WERI-Rb-1 (cell line): ENCODE data around the gene APH1B.
"Not testable (repeated sequence)": the region's sequence is repeated elsewhere in the genome, so short reads cannot be mapped to it uniquely, and the experiment has no call there.

Experiments used
- DNase-seq: peaks from one replicate; pipeline ENCODE4 v3.0.0-alpha.2; 2020
- H3K27ac ChIP-seq: fragments of 250-450 bp; sonication (Bioruptor Pico); 2 replicates; pipeline ENCODE4 v1.5.1; 2020; ENCODE audit warnings: mild to moderate bottlenecking, moderate library complexity
- H3K27me3 ChIP-seq: fragments of 250-450 bp; sonication (Bioruptor Pico); 2 replicates; pipeline ENCODE4 v1.5.1; 2021; ENCODE audit warnings: mild to moderate bottlenecking, low read depth, moderate library complexity; ENCODE audit not compliant: insufficient read depth, severe bottlenecking
- H3K36me3 ChIP-seq: fragments of 250-450 bp; sonication (Bioruptor Pico); 2 replicates; pipeline ENCODE4 v1.5.1; 2020; ENCODE audit warnings: mild to moderate bottlenecking, moderate library complexity
- H3K4me3 ChIP-seq: 2 replicates; pipeline ENCODE4 v1.5.1; 2011; ENCODE audit warnings: low read depth, mild to moderate bottlenecking, control low read depth, low read length
- H3K9me3 ChIP-seq: fragments of 250-450 bp; sonication (Bioruptor Pico); 2 replicates; pipeline ENCODE4 v1.5.1; 2021; ENCODE audit warnings: mild to moderate bottlenecking, moderate library complexity; ENCODE audit not compliant: severe bottlenecking
- TF ChIP-seq, protein P1 (sequence below): IDR thresholded peaks from 2 replicates; pipeline ENCODE4 v1.5.1; 2011; ENCODE audit warnings: low read depth, mild to moderate bottlenecking, control low read depth, inconsistent platforms, low read length

APH1B gene

DNA sequence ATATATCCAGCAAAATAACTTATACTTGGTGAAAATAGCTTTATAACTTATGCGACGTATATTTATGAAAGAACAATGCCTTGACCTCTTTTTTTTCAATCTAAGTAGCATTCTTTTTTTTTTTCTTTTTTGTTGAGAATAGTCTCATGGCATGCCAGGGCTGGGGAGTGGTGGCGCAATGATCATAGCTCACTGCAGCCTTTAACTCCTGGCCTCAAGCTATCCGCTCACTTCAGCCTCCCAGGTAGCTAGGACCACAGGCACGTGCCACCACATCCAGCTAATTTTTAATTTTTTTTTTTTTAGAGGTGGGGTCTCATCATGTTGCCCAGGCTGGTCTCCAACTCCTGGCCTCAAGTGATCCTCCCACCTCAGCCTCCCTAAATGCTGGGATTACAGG, 44.5 kb upstream of the APH1B start:
- Histone ChIP-seq H3K27ac (no peak overlapping the region), H3K27me3 (no peaks in the 10 kb centered on the region), H3K36me3 (no peaks in the 10 kb centered on the region), H3K9me3 (no peaks in the 10 kb centered on the region), H3K4me3 (no peak overlapping the region)
- TF ChIP-seq, protein P1, sequence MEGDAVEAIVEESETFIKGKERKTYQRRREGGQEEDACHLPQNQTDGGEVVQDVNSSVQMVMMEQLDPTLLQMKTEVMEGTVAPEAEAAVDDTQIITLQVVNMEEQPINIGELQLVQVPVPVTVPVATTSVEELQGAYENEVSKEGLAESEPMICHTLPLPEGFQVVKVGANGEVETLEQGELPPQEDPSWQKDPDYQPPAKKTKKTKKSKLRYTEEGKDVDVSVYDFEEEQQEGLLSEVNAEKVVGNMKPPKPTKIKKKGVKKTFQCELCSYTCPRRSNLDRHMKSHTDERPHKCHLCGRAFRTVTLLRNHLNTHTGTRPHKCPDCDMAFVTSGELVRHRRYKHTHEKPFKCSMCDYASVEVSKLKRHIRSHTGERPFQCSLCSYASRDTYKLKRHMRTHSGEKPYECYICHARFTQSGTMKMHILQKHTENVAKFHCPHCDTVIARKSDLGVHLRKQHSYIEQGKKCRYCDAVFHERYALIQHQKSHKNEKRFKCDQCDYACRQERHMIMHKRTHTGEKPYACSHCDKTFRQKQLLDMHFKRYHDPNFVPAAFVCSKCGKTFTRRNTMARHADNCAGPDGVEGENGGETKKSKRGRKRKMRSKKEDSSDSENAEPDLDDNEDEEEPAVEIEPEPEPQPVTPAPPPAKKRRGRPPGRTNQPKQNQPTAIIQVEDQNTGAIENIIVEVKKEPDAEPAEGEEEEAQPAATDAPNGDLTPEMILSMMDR = no peak
- no peak for DNase-seq

DNA sequence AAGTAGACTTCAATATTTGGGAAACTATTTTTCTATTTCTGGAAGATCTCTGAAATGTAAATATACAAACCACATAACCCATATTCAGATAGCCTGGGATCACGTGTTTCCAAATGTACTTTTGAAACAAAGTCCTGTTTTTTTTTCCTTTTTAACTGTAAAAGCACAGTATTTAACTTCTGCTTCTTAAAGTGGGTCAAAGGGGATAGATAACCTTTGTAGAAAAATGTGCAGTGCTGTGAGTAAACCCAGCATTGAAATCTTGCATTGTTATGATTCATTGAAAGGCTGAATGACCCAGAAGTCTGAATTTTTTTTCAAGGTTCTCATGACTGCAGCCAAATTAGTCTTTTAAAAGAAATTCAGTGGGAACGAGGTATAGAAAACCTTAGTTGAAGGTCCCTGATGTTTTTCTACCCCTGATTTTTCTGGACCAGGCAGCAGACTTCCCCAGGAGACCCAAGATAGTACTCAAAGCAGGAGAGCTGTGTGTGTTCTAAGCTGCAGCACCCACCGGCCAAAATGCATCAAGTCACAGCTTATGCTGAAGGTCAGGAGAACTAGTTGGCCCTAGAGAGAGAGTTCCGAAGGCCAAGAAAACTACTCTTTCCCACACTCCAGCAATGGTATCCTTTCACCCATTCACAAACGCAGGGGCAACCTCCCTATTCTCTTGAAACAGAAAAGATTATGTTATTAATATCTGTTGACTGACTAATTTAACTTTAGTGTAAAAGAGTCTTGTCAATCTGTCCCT, 43.6 kb upstream of the APH1B start:
- Histone ChIP-seq H3K27me3 (no peaks in the 10 kb centered on the region), H3K9me3 (no peaks in the 10 kb centered on the region), H3K27ac (no peak overlapping the region), H3K36me3 (no peaks in the 10 kb centered on the region), H3K4me3 (no peak overlapping the region)
- TF ChIP-seq, protein P1 = no peak
- DNase-seq = no peak

DNA sequence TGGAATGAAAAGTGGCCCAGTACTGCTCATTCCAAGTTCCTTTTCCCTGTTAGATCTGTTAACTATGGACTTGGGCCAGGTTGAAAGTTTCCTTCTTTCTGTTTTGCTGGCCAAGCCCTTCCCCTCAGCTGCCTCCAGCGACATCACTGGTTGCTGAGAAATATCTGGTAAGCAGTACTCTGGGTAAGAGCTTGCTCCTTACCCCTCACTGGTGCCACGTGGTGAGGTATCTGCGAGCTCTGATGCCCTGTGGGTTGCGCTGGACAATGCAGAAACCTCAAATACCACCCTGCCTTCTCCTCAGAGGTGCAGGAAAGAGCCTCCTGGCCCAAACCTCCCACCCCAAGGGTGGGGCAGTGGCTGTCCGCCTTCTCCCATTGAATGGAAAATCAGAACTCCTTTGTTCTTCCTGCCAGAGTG, 42.9 kb upstream of the APH1B start:
- Histone ChIP-seq H3K9me3 (no peaks in the 10 kb centered on the region), H3K4me3 (no peak overlapping the region), H3K27ac (no peak overlapping the region), H3K36me3 (no peaks in the 10 kb centered on the region), H3K27me3 (no peaks in the 10 kb centered on the region)
- no peak for DNase-seq
- TF ChIP-seq, protein P1 = no peak

DNA sequence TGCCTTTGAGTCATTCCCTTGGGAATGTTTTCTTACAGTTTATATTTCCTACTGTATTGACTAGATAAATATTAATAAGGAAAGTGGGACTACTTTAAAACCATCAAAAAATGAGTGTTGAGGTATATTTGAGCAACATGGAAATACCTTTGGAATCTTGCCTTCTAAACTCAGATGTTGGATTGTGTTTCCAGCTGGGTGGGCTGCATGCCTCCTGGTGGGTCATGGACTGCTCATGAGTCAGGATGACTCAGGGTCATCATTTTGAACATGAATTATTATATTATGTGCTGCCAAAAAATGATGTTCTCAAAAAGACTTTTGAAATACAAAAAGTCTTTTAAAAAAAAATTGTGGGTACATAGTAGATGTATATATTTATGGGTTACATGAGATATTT, 41.1 kb upstream of the APH1B start:
- H3K4me3 ChIP-seq = no peak overlapping the region
- no peaks in the 10 kb centered on the region for H3K27me3 ChIP-seq
- H3K9me3 ChIP-seq = no peaks in the 10 kb centered on the region
- no peaks in the 10 kb centered on the region for H3K36me3 ChIP-seq
- H3K27ac ChIP-seq = no peak overlapping the region
- DNase-seq = no peak
- TF ChIP-seq, protein P1 = no peak

DNA sequence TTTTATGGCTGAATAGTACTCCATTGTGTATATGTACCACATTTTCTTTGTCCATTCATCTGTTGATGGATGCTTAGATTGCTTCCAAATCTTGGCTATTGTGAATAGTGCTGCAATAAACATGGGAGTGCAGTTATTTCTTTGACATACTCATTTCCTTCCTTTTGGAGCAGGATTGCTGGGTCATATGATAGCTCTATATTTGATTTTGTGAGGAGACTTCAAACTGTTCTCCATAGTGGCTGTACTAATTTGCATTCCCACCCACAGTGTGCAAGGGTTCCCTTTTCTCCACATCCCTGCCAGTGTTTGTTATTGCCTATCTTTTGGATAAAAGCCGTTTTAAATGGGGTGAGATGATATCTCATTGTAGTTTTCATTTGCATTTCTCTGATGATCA, 40.3 kb upstream of the APH1B start:
- H3K27me3 ChIP-seq, H3K4me3 ChIP-seq, H3K9me3 ChIP-seq, H3K27ac ChIP-seq, DNase-seq, H3K36me3 ChIP-seq: not testable (repeated sequence)

DNA sequence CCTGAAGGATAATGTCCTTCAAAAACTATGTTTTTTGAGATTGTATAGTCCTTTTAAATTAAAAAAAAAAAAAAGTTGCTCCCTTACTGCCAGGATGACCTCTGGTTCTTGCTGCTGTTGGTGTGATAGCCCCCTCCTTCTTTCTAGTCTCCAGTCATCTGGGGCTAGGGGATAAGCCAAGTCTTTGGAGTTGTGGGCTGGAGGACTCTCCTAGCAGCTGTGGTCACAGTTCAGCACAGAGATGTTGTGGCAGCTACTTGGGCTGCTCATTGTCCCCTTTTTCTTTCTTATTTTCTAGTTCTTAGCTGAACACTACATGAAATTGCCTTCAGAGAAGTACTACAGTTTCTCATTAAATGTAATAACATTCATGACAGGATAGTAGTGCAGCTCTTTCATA, 39.2 kb upstream of the APH1B start:
- TF ChIP-seq, protein P1 = no peak
- Histone ChIP-seq H3K27me3 (no peaks in the 10 kb centered on the region), H3K9me3 (no peaks in the 10 kb centered on the region), H3K27ac (no peak overlapping the region), H3K4me3 (no peak overlapping the region), H3K36me3 (no peaks in the 10 kb centered on the region)
- DNase-seq = no peak
